Neuronal stem cell (in vitro differentiated cells): ENCODE measurements around the gene PKD1.

Experiments used
- DNase-seq: peaks from one replicate; pipeline ENCODE4 v3.0.0-alpha.2; 2013; ENCODE audit warnings: low spot score
- H2AFZ ChIP-seq: one replicate; pipeline ENCODE4 v1.6.1; 2013; ENCODE audit warnings: mild to moderate bottlenecking, low read length, inconsistent platforms
- H2AK5ac ChIP-seq: 2 replicates; pipeline ENCODE4 v1.6.1; 2013; ENCODE audit warnings: low read depth, mild to moderate bottlenecking, inconsistent platforms, low read length, moderate library complexity, mixed read lengths
- H2BK120ac ChIP-seq: 2 replicates; pipeline ENCODE4 v1.6.1; 2013; ENCODE audit warnings: low read depth, mild to moderate bottlenecking, inconsistent platforms, low read length, moderate library complexity, mixed read lengths
- H2BK12ac ChIP-seq: one replicate; pipeline ENCODE4 v1.6.1; 2013; ENCODE audit warnings: low read length, inconsistent platforms
- H2BK15ac ChIP-seq: 2 replicates; pipeline ENCODE4 v1.6.1; 2013; ENCODE audit warnings: mild to moderate bottlenecking, low read length, inconsistent platforms, mixed read lengths
- H2BK5ac ChIP-seq: one replicate; pipeline ENCODE4 v1.6.1; 2013; ENCODE audit warnings: inconsistent platforms, mild to moderate bottlenecking, low read length, moderate library complexity
- H3K14ac ChIP-seq: one replicate; pipeline ENCODE4 v1.6.1; 2013; ENCODE audit warnings: low read length, inconsistent platforms
- H3K18ac ChIP-seq: 2 replicates; pipeline ENCODE4 v1.6.1; 2013; ENCODE audit warnings: low read length, inconsistent platforms
- H3K23ac ChIP-seq: 2 replicates; pipeline ENCODE4 v1.6.1; 2013; ENCODE audit warnings: low read depth, mild to moderate bottlenecking, mixed read lengths, low read length, inconsistent platforms; ENCODE audit not compliant: poor library complexity
- H3K27ac ChIP-seq: replicated peaks from 3 replicates; pipeline ENCODE4 v1.5.1; 2013; ENCODE audit warnings: low read length, inconsistent platforms
- H3K27me3 ChIP-seq, 3 experiments: 2 replicates each; pipeline ENCODE4 v1.6.1; 2013; ENCODE audit warnings: low read length in 3 of 3, mild to moderate bottlenecking in 2 of 3, inconsistent platforms in 1 of 3, low read depth in 1 of 3, mixed read lengths in 1 of 3, moderate library complexity in 1 of 3; ENCODE audit not compliant: control insufficient read depth in 3 of 3, insufficient read depth in 3 of 3
- H3K36me3 ChIP-seq, 2 donors: replicated peaks in 1 of 2; 2 replicates each; pipeline ENCODE4 v1.6.1; 2013; ENCODE audit warnings: low read length in 2 of 2; ENCODE audit not compliant: control insufficient read depth in 2 of 2, insufficient read depth in 2 of 2
- H3K4ac ChIP-seq: 2 replicates; pipeline ENCODE4 v1.6.1; 2013; ENCODE audit warnings: inconsistent platforms, mild to moderate bottlenecking, low read length, moderate library complexity
- H3K4me1 ChIP-seq, 2 donors: 1 replicate in 1 of 2; 2 replicates in 1 of 2; pipeline ENCODE4 v1.6.1; 2013; ENCODE audit warnings: low read length in 2 of 2, low read depth in 1 of 2; ENCODE audit not compliant: control insufficient read depth in 2 of 2, insufficient read depth in 1 of 2
- H3K4me2 ChIP-seq: one replicate; pipeline ENCODE4 v1.6.1; 2013; ENCODE audit warnings: mild to moderate bottlenecking, low read length, inconsistent platforms; ENCODE audit not compliant: insufficient read depth, poor library complexity, severe bottlenecking
- H3K4me3 ChIP-seq, 2 donors: 2 replicates each; pipeline ENCODE4 v1.5.1; 2013; ENCODE audit warnings: low read length in 2 of 2, mild to moderate bottlenecking in 2 of 2, inconsistent platforms in 1 of 2, moderate library complexity in 1 of 2
- H3K79me1 ChIP-seq: one replicate; pipeline ENCODE4 v1.6.1; 2013; ENCODE audit warnings: low read depth, mild to moderate bottlenecking, inconsistent platforms, low read length, moderate library complexity
- H3K9ac ChIP-seq: one replicate; pipeline ENCODE4 v1.6.1; 2013; ENCODE audit warnings: mild to moderate bottlenecking, low read depth, low read length, inconsistent platforms; ENCODE audit not compliant: poor library complexity
- H3K9me3 ChIP-seq, 2 donors: replicated peaks in 1 of 2; 2 replicates each; pipeline versions ENCODE3 to v1.6.1; 2013; ENCODE audit warnings: low read length in 2 of 2, mild to moderate bottlenecking in 2 of 2, inconsistent platforms in 1 of 2, low read depth in 1 of 2, mixed read lengths in 1 of 2, moderate library complexity in 1 of 2; ENCODE audit not compliant: control insufficient read depth in 2 of 2, insufficient read depth in 1 of 2
- H4K8ac ChIP-seq: one replicate; pipeline ENCODE4 v1.6.1; 2013; ENCODE audit warnings: low read depth, mild to moderate bottlenecking, inconsistent platforms, low read length, moderate library complexity
- H4K91ac ChIP-seq: one replicate; pipeline ENCODE4 v1.6.1; 2013; ENCODE audit warnings: low read length, low read depth, mild to moderate bottlenecking, inconsistent platforms; ENCODE audit not compliant: poor library complexity
- WGBS, 2 donors: extraction: QIAGEN DNeasy Blood & Tissue Kit; methylation state at CpG; one replicate each; pipeline ENCODE4 v1.1.7; 2013; ENCODE audit warnings: missing lambda C conversion rate in 2 of 2, mixed read lengths in 1 of 2; ENCODE audit not compliant: insufficient read length in 2 of 2, insufficient replicate concordance in 1 of 2; ENCODE audit errors: extremely low coverage in 2 of 2; 5-methylcytosine and 5-hydroxymethylcytosine counted together

PKD1 gene

DNA sequence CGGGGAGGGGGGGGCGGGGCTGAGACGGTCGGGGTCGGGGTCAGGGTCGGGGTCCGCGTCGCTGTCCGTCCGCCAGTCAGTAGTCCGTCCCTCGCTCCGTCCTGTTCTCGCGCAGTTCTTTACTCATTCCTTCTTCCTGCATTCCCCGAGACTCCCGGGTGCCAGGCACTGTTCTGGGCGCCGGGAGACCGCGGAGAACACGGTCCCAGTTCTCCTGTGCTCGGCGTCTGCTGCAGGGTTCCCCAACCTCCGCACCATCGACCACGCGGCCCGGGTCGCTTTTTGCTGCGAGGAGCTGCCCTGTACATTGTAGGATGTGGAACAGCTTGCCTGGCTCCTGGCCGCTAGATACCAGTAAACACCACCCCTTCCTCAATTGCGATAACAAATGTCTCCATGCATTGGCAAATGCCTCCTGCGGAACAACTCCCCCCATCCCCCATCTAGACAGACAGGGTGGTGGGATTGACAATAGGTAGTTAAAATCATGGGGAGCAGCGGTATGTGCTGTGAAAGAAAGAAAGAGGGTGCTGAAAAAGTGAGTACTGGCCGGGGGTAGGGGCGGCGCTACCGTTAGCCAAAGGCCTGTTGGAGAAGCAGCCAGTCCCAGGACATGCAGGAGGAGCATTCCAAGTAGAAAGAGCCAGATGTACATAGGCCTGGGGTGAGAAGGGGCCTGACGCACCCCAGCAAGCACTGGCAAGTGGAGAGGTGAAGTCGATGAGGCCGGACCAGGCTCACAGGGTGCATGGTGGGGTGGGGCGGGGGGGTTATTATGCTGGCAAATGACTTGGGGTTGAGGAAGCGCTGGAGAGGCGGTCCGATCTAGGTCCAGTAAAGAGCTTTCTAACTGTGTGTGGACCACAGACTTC, 20.5 kb upstream of the PKD1 start:
- no peak overlapping the region for H2BK12ac ChIP-seq
- H3K23ac ChIP-seq = peak overlapping the region; percentile 52
- H3K79me1 ChIP-seq = peaks cover 43% of the 10 kb centered on the region
- WGBS, 2 donors = no CpG with 5 or more reads among the region's 47 CpGs
- no peaks in the 10 kb centered on the region for H3K9me3 ChIP-seq
- H3K4me1 ChIP-seq = peaks cover 36 to 60% of the 10 kb centered on the region in 2 donors
- peak overlapping the region; percentile 66 for H2AFZ ChIP-seq
- no peak overlapping the region for H3K4ac ChIP-seq
- peak overlapping the region; percentile 85 to 94 for H3K4me3 ChIP-seq
- H3K14ac ChIP-seq = no peak overlapping the region
- peak overlapping the region; percentile 93 for H3K4me2 ChIP-seq
- H3K27ac ChIP-seq = peak overlapping the region; percentile 23
- DNase-seq = no peak
- no peak overlapping the region for H2BK5ac ChIP-seq
- H3K36me3 ChIP-seq = peaks cover 15 to 40% of the 10 kb centered on the region in 2 donors
- peak overlapping the region; percentile 88 for H3K18ac ChIP-seq
- peak overlapping the region; percentile 77 for H2AK5ac ChIP-seq
- peak overlapping the region; percentile 93 for H3K9ac ChIP-seq
- H3K27me3 ChIP-seq = no peaks in the 10 kb centered on the region
- no peak overlapping the region for H2BK120ac ChIP-seq
- peak overlapping the region; percentile 75 for H4K8ac ChIP-seq
- H4K91ac ChIP-seq = peak overlapping the region; percentile 64
- no peak overlapping the region for H2BK15ac ChIP-seq

- H3K4me3 ChIP-seq = peak within 1 kb of the TSS; percentile 85 to 99
- H3K79me1 ChIP-seq = peaks cover 42% of the 10 kb centered on the region
- peak within 1 kb of the TSS; percentile 93 for H3K9ac ChIP-seq
- WGBS, 2 donors = no CpG with 5 or more reads among the region's 94 CpGs
- peak within 1 kb of the TSS; percentile 99 for H3K23ac ChIP-seq
- no peak within 1 kb of the TSS for H2BK120ac ChIP-seq
- no peak within 1 kb of the TSS for H3K4ac ChIP-seq
- H2BK5ac ChIP-seq = peak within 1 kb of the TSS; percentile 30
- H3K18ac ChIP-seq = peak within 1 kb of the TSS; percentile 88
- H3K36me3 ChIP-seq = peaks cover 17 to 47% of the 10 kb centered on the region in 2 donors
- no peaks in the 10 kb centered on the region for H3K9me3 ChIP-seq
- H3K14ac ChIP-seq = no peak within 1 kb of the TSS
- H3K27ac ChIP-seq = peak within 1 kb of the TSS; percentile 23
- H2BK12ac ChIP-seq = no peak within 1 kb of the TSS
- H3K4me1 ChIP-seq = peaks cover 41 to 54% of the 10 kb centered on the region in 2 donors
- DNase-seq = peak; percentile 100
- peak within 1 kb of the TSS; percentile 47 for H2AK5ac ChIP-seq
- H2BK15ac ChIP-seq = no peak within 1 kb of the TSS
- peak within 1 kb of the TSS; percentile 64 for H4K91ac ChIP-seq
- peak within 1 kb of the TSS; percentile 75 for H4K8ac ChIP-seq
- peak within 1 kb of the TSS; percentile 93 for H3K4me2 ChIP-seq
- H3K27me3 ChIP-seq = no peaks in the 10 kb centered on the region
- peak within 1 kb of the TSS; percentile 66 for H2AFZ ChIP-seq
Measured at GRCh38 chr16:2155091-2155950, 19.6 kb upstream of the PKD1 start, which contains the start of gene TRAF7. Gene TRAF7 (plus strand): TSS chr16:2155782. CDS start chr16:2163921, 8,139 bp downstream.

GRCh38 chr16:2154533-2155090, 18.9 kb upstream of the PKD1 start:
- DNase-seq = no peak
- peak overlapping the region; percentile 85 to 99 for H3K4me3 ChIP-seq
- no peak overlapping the region for H2AK5ac ChIP-seq
- H2AFZ ChIP-seq = no peak overlapping the region
- H2BK120ac ChIP-seq = no peak overlapping the region
- no peak overlapping the region for H2BK12ac ChIP-seq
- no peaks in the 10 kb centered on the region for H3K27me3 ChIP-seq
- no peaks in the 10 kb centered on the region for H3K9me3 ChIP-seq
- H3K4me1 ChIP-seq = peaks cover 47 to 48% of the 10 kb centered on the region in 2 donors
- peaks cover 42% of the 10 kb centered on the region for H3K79me1 ChIP-seq
- no CpG with 5 or more reads among the region's 23 CpGs for WGBS, 2 donors
- no peak overlapping the region for H2BK15ac ChIP-seq
- H3K18ac ChIP-seq = no peak overlapping the region
- peak overlapping the region; percentile 92 for H3K9ac ChIP-seq
- no peak overlapping the region for H3K23ac ChIP-seq
- H3K36me3 ChIP-seq = peaks cover 17 to 47% of the 10 kb centered on the region in 2 donors
- H4K8ac ChIP-seq = no peak overlapping the region
- peak overlapping the region; percentile 88 for H3K4me2 ChIP-seq
- no peak overlapping the region for H3K14ac ChIP-seq
- H4K91ac ChIP-seq = no peak overlapping the region
- H3K27ac ChIP-seq = no peak overlapping the region
- no peak overlapping the region for H3K4ac ChIP-seq
- H2BK5ac ChIP-seq = peak overlapping the region; percentile 30
